ENCODE results near the gene CCDC12.

DNA sequence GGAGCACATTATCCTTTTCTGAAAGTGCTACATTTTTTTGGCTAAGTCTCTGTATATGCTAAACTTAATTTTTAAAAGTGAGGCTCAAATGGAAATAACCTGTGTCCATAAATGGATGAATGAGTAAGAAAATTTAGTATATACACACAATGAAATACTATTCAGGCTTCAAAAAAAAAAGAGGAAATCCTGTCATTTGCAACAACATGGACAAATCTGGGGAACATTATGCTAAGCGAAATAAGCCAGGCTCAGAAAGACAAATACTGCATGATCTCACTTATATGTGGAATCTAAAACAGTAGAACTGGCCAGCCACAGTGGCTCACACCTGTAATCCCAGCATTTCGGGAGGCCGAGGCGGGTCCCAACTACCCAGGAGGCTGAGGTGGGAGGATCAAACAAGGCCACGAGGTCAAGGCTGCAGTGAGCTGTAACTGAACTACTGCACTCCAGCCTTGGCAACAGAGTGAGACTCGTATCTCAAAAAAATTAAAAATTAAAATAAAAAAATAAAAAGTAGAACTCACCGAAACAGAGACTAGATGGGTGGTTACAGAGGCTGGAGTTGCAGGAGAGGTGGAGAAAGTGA, 25.8 kb downstream of the CCDC12 start:
- TF ChIP-seq EZH2 (IDR thresholded peaks at IDR 0.05; ENCODE audit: low read length, unreplicated experiment) (no peak), EZH2phosphoT487 (IDR thresholded peaks at IDR 0.05; ENCODE audit: borderline replicate concordance, low read length) (no peak)
- TF ChIP-seq, protein P1, sequence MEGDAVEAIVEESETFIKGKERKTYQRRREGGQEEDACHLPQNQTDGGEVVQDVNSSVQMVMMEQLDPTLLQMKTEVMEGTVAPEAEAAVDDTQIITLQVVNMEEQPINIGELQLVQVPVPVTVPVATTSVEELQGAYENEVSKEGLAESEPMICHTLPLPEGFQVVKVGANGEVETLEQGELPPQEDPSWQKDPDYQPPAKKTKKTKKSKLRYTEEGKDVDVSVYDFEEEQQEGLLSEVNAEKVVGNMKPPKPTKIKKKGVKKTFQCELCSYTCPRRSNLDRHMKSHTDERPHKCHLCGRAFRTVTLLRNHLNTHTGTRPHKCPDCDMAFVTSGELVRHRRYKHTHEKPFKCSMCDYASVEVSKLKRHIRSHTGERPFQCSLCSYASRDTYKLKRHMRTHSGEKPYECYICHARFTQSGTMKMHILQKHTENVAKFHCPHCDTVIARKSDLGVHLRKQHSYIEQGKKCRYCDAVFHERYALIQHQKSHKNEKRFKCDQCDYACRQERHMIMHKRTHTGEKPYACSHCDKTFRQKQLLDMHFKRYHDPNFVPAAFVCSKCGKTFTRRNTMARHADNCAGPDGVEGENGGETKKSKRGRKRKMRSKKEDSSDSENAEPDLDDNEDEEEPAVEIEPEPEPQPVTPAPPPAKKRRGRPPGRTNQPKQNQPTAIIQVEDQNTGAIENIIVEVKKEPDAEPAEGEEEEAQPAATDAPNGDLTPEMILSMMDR (conservative IDR thresholded peaks at IDR 0.05; ENCODE audit: low read depth, low read length), result no peak
